Activated naive CD8-positive, alpha-beta T cell treated with anti-CD3 and anti-CD28 coated beads for 36 hours (primary cell): Measurements from ENCODE around the gene ZNF341. TPM values are rescaled to one million over a fixed set of nuclear protein-coding genes. Genes with fewer than 3 reads are reported as not detected.
"Not testable (repeated sequence)": the region's sequence is repeated elsewhere in the genome, so short reads cannot be mapped to it uniquely, and the experiment has no call there.

Experiments used
- DNase-seq: peaks from one replicate; pipeline ENCODE4 v3.0.0; 2021
- H3K27ac Mint-ChIP-seq: one replicate; pipeline ENCODE4 v1.8.0; 2022; ENCODE audit warnings: mild to moderate bottlenecking, moderate library complexity, mixed read lengths
- H3K27me3 Mint-ChIP-seq: one replicate; pipeline ENCODE4 v1.8.0; 2022; ENCODE audit warnings: mild to moderate bottlenecking, mixed read lengths
- H3K36me3 Mint-ChIP-seq: one replicate; pipeline ENCODE4 v1.8.0; 2021; ENCODE audit warnings: mild to moderate bottlenecking, mixed read lengths
- H3K4me1 Mint-ChIP-seq: one replicate; pipeline ENCODE4 v1.8.0; 2021; ENCODE audit warnings: mixed read lengths
- H3K4me3 Mint-ChIP-seq: one replicate; pipeline ENCODE4 v1.8.0; 2022; ENCODE audit warnings: mild to moderate bottlenecking, moderate library complexity, mixed read lengths
- H3K9me3 Mint-ChIP-seq: one replicate; pipeline ENCODE4 v1.8.0; 2022; ENCODE audit warnings: mixed read lengths
- total RNA-seq, 2 experiments: library from RNA; stranded (reverse); gene quantifications; one replicate each; pipeline ENCODE4 v1.2.3, GENCODE V29; 2021

ZNF341 gene
- total RNA-seq, 2 experiments from 2014 or later, result 3.7 TPM

DNA sequence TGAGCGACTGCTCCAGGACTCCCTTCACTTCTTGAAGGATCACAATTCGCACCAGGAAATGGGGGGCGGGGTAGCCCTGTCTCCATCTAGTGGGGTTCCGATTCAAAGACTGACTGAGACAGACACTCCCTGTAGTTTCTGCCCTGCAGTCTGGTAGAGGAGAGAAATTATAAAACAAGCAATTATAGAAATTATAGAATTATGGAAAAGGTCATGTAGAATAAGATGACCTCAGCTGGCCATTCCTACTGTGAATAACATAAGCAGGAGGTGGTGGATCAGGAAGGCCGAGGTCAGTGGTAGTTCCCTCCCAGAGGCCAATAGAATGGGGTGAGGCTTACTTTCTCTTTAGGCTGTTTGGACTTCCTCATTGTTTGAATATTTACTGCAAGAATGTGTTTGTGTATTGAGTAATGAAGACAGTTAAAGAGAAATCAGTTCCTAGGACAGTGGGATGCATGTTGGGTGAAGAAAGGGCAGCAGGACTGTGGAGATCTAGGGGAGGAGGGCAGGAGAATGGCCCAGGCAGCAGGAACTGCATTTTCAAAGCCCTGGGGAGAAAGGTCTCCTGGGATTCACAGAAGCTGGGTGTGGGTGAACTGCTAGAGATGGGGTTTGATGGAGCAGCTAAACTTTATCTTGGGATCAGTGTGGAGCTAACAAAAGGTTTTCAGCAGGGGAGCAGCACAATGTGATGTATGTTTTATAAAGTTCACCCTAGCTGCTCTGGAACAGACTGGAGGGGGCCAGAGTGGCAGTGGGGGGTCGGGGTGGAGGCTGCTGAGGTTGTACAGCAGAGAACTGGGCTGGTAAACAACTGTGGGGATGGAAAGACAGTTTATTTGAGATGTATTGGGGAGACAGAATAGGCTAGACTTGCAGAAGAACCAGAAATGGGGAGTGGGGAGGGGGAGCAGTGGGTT lies 2.1 kb downstream of the ZNF341 start:
- Mint-ChIP-seq H3K4me1 (peaks cover 20% of the 10 kb centered on the region), H3K27me3 (no peaks in the 10 kb centered on the region), H3K36me3 (peaks cover 19% of the 10 kb centered on the region), H3K27ac (peak overlapping the region; percentile 5), H3K9me3 (peaks cover 16% of the 10 kb centered on the region), H3K4me3 (peak overlapping the region; percentile 19)
- no peak for DNase-seq

DNA sequence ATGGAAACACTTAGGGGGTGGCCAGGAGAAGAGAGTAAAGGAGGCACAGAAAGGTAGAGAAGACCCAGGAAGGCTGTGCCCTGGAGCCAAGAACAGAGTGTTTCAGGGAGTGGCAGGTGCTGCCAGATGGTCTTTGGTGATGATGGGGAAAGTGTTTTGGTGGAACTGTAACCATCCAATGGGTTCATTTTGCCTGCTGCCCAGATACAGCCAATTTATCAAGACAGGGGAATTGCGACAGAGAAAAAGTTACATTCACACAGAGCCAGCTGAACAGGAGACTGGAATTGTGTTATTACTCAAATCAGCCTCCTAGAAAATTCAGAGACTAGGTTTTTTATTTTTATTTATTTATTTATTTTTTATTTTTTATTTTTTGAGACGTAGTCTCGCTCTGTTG lies 5.2 kb downstream of the ZNF341 start:
- Mint-ChIP-seq H3K36me3 (peaks cover 19% of the 10 kb centered on the region), H3K4me3 (no peak overlapping the region), H3K27me3 (no peaks in the 10 kb centered on the region), H3K4me1 (peaks cover 17% of the 10 kb centered on the region), H3K27ac (no peak overlapping the region), H3K9me3 (peaks cover 16% of the 10 kb centered on the region)
- DNase-seq, result no peak

DNA sequence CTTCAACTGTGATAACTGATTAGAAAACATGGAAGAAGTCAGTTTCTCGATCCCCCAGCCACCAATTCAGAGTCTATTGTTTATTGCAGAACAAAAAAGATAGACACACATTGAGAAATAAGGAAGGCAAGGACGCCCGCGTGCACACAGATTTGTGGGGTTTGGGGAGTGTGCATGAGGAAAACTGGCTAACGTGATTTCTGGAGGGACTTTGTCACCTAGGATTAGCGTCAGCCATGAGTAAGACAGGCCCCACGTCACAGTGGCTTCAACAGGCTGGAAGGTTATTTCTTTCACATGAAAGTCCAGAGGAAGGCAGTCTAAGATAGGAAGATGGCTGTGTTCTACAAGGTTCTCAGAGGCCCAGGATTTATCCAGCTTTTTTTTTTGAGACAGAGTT lies 7.7 kb downstream of the ZNF341 start:
- no peaks in the 10 kb centered on the region for H3K27me3 Mint-ChIP-seq
- no peak for DNase-seq
- H3K4me1 Mint-ChIP-seq, result peaks cover 1% of the 10 kb centered on the region
- H3K9me3 Mint-ChIP-seq, result peaks cover 16% of the 10 kb centered on the region
- H3K4me3 Mint-ChIP-seq, result no peak overlapping the region
- H3K36me3 Mint-ChIP-seq, result peaks cover 19% of the 10 kb centered on the region
- no peak overlapping the region for H3K27ac Mint-ChIP-seq

DNA sequence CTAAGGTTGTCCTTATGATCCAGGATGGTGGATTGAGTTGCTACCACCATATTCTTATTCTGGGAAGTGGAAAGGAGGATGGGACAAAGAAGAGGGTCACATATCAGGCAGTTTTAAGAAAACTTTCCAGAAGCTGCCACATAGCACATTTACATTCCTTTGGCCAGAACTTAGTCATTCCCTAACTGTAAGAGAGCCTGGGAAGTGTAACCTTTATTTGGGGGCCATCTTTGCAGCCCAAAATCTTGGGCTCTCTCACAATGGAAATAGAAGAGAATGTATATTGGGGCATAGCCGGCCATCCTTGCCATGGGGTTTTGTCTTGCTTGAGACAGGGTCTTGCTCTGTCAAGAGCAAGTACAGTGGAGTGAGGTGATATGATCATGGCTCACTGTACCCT lies 8.4 kb downstream of the ZNF341 start:
- Mint-ChIP-seq H3K4me1 (peaks cover 1% of the 10 kb centered on the region), H3K4me3 (no peak overlapping the region), H3K36me3 (peaks cover 19% of the 10 kb centered on the region), H3K9me3 (peaks cover 16% of the 10 kb centered on the region), H3K27me3 (no peaks in the 10 kb centered on the region), H3K27ac (no peak overlapping the region)
- DNase-seq, result no peak

DNA sequence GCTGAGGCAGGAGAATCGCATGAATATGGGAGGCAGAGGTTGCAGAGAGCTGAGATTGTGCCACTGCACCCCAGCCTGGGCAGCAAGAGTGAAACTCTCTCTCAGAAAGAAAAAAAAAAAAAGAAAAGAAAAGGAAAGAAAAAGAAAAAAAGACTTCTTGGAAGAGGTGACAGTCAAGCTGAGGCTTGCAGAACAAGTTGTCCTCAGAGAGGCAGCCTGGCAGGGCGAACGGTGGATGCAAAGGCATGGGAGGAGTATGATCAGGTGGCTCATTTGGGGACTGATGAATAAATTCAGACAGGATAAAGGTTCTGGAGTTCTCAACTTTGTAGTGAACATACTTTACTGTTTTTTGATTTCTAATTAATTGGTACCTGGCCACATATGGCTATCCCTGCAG lies 12.4 kb downstream of the ZNF341 start:
- no peak for DNase-seq
- Mint-ChIP-seq H3K4me1 (peaks cover 1% of the 10 kb centered on the region), H3K27ac (no peak overlapping the region), H3K4me3 (no peak overlapping the region), H3K36me3 (peaks cover 6% of the 10 kb centered on the region), H3K27me3 (no peaks in the 10 kb centered on the region), H3K9me3 (peaks cover 1% of the 10 kb centered on the region)

DNA sequence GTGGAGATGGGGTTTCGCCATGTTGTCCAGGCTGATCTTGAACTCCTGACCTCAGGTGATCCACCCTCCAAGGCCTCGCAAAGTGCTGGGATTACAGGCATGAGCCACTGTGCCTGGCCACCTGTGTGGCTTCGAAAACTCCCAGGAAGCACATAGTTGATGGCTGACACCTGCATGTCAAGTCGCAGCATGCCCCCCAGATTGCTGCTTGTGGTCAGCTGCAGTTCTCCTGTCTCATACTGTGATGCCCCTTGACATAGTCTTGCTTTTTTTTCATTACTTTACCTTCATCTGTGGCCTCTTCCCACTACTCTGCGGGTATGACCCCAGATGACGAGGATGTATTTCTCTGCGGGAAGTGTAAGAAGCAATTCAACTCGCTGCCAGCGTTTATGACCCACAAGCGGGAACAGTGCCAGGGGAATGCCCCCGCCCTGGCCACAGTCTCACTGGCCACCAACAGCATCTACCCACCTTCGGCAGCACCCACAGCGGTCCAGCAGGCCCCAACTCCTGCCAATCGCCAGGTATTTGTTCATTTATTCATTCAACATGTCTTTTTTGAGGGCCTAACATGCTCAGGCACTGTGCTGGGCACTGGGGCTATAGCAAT lies 13.1 kb downstream of the ZNF341 start:
- H3K9me3 Mint-ChIP-seq, result peaks cover 1% of the 10 kb centered on the region
- no peak for DNase-seq
- peaks cover 1% of the 10 kb centered on the region for H3K4me1 Mint-ChIP-seq
- H3K27ac Mint-ChIP-seq, result no peak overlapping the region
- no peaks in the 10 kb centered on the region for H3K27me3 Mint-ChIP-seq
- H3K4me3 Mint-ChIP-seq, result no peak overlapping the region
- H3K36me3 Mint-ChIP-seq, result peaks cover 6% of the 10 kb centered on the region

DNA sequence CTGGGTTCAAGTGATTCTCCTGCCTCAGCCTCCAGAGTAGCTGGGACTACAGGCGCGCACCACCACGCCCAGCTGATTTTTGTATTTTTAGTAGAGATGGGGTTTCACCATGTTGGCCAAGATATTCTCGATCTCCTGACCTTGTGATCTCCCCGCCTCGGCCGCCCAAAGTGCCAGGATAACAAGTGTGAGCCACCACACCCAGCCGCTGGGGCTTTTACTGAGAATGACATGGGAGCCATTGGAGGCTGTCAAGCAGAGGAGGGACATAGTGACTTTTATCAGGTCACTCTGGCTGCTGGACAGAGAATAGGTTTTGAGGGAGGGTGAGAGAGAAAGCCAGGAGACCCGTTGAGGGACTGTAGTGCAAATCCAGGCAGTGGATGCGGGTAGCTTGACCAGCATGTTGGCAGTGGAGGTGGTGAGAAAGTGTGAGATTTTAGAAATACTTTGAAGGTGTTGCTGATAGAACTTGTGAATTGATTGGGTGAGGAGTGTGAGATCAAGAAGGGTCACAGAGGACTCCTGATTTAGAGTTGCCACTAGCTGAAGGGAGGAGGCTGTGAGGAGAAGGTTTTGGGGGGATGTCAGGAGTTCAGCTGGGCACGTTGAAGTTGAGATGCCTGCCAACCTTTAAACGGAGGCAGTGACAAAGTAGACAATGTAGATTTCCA lies 14.7 kb downstream of the ZNF341 start:
- H3K9me3 Mint-ChIP-seq, result peaks cover 1% of the 10 kb centered on the region
- no peak overlapping the region for H3K27ac Mint-ChIP-seq
- H3K36me3 Mint-ChIP-seq, result peaks cover 6% of the 10 kb centered on the region
- H3K4me1 Mint-ChIP-seq, result no peaks in the 10 kb centered on the region
- H3K4me3 Mint-ChIP-seq, result no peak overlapping the region
- DNase-seq, result no peak
- H3K27me3 Mint-ChIP-seq, result no peaks in the 10 kb centered on the region

DNA sequence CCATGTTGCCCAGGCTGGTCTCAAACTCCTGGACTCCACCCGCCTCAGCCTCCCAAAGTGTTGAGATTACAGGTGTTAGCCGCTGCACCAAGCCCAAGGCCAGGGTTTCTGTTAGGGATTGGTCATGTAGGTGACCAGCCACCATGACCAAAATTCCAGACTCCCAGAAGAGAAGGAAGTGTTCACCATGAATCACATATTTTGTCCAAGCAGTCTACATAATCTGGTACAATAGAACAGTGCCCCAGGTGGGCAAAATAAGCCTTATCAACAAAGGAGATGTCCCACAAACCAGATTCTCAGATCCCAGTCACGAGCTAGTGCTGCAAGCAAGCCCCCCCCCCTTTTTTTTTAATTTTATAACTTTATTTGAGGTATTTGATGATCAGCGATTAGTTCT lies 20.0 kb downstream of the ZNF341 start:
- DNase-seq, result no peak
- no peak overlapping the region for H3K27ac Mint-ChIP-seq
- no peak overlapping the region for H3K4me3 Mint-ChIP-seq
- H3K9me3 Mint-ChIP-seq, result no peaks in the 10 kb centered on the region
- H3K4me1 Mint-ChIP-seq, result peaks cover 10% of the 10 kb centered on the region
- H3K27me3 Mint-ChIP-seq, result no peaks in the 10 kb centered on the region
- peaks cover 11% of the 10 kb centered on the region for H3K36me3 Mint-ChIP-seq

DNA sequence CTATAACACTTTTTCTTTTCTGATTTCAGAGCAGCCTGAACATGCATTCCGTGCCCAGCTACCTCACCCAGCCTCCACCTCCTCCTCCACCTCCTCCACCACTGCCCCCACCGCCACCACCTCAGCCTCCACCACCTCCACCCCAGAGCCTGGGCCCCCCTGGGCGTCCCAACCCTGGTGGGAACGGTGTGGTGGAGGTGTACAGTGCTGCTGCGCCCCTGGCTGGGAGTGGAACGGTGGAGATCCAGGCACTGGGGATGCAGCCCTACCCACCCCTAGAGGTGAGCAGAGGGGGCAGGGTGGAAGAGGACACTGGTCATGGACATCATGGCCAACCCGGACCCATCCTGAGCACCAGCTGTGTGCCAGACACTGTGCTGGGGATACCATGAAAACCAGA lies 21.3 kb downstream of the ZNF341 start:
- DNase-seq, result no peak
- Mint-ChIP-seq H3K4me3 (no peak overlapping the region), H3K27me3 (no peaks in the 10 kb centered on the region), H3K9me3 (peaks cover 6% of the 10 kb centered on the region), H3K27ac (no peak overlapping the region), H3K36me3 (peaks cover 24% of the 10 kb centered on the region), H3K4me1 (peaks cover 10% of the 10 kb centered on the region)

DNA sequence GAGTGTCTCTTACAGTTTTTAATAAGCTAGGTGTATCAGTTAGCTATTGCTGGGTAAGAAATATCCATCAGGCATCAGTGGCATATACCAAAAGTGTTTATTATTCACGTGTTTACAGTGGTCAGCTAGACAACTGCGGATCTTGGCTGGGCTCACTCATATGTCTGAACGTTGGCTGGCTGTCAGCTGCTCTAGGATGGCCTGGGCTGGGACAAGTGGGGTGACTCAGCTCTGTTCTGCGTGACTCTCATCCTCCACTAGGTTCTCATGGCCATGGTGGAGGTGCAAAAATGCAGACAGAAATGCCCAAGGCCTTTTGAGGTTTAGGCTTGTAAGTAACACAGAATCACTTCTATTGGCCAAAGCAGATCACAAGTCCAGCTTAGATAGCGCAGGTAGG lies 22.0 kb downstream of the ZNF341 start:
- Mint-ChIP-seq H3K9me3 (peaks cover 6% of the 10 kb centered on the region), H3K4me1 (peaks cover 10% of the 10 kb centered on the region), H3K4me3 (no peak overlapping the region), H3K36me3 (peaks cover 25% of the 10 kb centered on the region), H3K27me3 (no peaks in the 10 kb centered on the region), H3K27ac (no peak overlapping the region)
- DNase-seq, result no peak

DNA sequence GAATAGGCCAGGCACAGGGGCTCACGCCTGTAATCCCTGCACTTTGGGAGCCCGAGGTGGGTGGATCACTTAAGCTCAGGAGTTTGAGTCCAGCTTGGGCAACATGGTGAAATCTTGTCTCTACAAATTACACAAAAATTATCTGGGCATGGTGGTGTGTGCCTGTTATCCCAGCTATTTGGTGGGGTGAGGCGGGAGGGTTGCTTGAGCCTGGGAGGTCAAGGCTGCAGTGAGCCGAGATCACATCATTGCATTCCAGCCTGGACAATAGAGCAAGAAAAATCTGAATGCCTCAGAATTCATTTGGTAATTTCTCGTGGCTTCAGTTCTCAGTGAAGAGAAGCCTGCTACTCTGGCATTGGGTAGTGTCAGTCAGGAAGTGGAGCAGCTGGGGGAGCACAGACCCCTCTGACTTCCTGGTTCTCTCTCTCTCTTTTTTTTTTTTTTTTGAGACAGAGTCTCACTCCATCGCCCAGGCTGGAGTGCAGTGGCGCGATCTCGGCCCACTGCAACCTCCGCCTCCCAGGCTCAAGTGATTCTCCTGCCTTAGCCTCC lies 24.2 kb downstream of the ZNF341 start:
- H3K27ac Mint-ChIP-seq, result peak overlapping the region; percentile 80
- H3K27me3 Mint-ChIP-seq, H3K9me3 Mint-ChIP-seq, DNase-seq, H3K4me3 Mint-ChIP-seq: not testable (repeated sequence)
- peaks cover 28% of the 10 kb centered on the region for H3K36me3 Mint-ChIP-seq
- peaks cover 10% of the 10 kb centered on the region for H3K4me1 Mint-ChIP-seq

DNA sequence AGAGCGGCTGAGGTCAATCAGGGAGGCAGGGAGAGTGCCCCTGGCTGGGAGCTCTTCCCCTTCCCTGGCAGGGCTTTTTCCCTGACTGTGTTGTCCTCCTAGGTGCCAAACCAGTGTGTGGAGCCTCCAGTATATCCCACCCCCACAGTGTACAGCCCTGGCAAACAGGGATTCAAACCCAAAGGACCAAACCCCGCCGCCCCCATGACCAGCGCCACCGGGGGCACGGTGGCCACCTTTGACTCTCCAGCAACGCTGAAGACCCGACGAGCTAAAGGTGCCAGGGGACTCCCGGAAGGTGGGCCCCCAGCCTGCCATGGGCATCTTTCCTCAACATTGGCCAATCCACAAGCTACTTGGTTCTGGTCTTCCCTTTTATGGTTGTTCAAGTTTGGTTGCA lies 25.2 kb downstream of the ZNF341 start:
- Mint-ChIP-seq H3K4me1 (peaks cover 10% of the 10 kb centered on the region), H3K9me3 (peaks cover 6% of the 10 kb centered on the region), H3K4me3 (no peak overlapping the region), H3K27me3 (no peaks in the 10 kb centered on the region), H3K36me3 (peaks cover 31% of the 10 kb centered on the region), H3K27ac (no peak overlapping the region)
- DNase-seq, result no peak

DNA sequence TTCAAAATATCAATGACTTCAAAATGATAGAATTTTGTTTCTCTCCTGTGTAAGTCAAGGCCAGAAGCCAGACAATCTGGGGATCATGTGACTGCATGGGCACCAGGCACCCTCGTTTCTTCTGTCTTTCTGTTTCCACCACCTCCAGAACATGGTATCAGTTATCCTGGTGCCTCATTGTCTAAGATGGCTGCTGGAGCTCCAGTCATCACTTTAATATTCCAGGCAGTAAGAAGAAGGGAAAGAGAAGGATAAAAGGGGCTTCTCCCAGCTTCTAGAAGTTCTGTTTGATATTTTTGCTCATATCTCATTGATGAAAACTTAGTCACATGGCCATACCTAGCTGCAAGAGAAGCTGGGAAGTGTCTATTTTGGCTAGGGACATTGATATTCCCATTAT lies 25.7 kb downstream of the ZNF341 start:
- H3K27me3 Mint-ChIP-seq, result no peaks in the 10 kb centered on the region
- no peak for DNase-seq
- peaks cover 6% of the 10 kb centered on the region for H3K9me3 Mint-ChIP-seq
- H3K4me1 Mint-ChIP-seq, result peaks cover 10% of the 10 kb centered on the region
- no peak overlapping the region for H3K27ac Mint-ChIP-seq
- peaks cover 33% of the 10 kb centered on the region for H3K36me3 Mint-ChIP-seq
- H3K4me3 Mint-ChIP-seq, result no peak overlapping the region

DNA sequence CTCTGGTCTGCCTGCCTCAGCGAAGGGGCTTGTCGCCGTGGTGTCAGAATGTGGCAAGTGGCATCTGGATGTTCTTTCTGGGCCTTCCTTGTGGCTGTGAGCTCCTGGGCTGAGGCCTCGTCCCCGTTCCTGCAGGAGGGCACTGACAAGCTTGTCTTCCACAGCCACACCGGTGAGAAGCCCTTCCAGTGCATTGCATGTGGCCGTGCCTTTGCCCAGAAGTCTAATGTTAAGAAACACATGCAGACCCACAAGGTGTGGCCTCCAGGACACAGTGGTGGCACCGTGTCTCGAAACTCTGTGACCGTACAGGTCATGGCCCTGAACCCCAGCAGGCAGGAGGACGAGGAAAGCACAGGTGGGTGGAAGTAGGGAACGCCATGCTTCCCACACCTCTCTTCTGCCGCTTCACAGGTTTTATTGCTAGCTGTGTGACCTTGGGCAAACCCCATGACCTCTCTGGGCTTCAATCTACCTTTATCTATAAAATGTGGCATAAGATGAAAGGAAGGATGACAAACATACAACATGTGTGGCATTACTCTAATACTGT lies 30.0 kb downstream of the ZNF341 start:
- no peaks in the 10 kb centered on the region for H3K27me3 Mint-ChIP-seq
- H3K36me3 Mint-ChIP-seq, result peaks cover 30% of the 10 kb centered on the region
- H3K9me3 Mint-ChIP-seq, result peaks cover 6% of the 10 kb centered on the region
- no peaks in the 10 kb centered on the region for H3K4me1 Mint-ChIP-seq
- no peak overlapping the region for H3K27ac Mint-ChIP-seq
- H3K4me3 Mint-ChIP-seq, result no peak overlapping the region
- no peak for DNase-seq

DNA sequence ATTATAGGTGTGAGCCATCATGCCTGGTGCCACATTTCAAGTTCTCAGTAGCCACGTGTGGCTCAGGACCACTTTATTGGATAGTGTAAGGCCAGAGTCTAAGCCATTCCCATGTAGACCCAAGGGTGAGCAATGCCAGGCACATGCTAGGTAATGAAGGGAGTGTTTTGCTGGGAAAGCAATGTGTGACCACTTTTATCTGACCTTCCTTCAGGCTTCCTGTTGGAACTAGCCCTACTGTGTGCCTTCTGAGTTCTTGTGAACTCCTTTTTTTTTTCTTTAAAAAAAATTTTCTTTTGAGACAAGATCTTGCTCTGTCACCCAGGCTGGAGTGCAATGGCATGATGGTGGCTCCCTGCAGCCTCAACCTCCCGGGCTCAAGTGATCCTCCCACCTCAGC lies 33.3 kb downstream of the ZNF341 start:
- Mint-ChIP-seq H3K4me1 (peaks cover 4% of the 10 kb centered on the region), H3K27me3 (no peaks in the 10 kb centered on the region), H3K4me3 (no peak overlapping the region), H3K27ac (no peak overlapping the region), H3K9me3 (no peaks in the 10 kb centered on the region), H3K36me3 (peaks cover 13% of the 10 kb centered on the region)
- DNase-seq, result no peak
